ENCODE measurements around the gene CNGA3. TPM values are rescaled to one million over a fixed set of nuclear protein-coding genes. Genes with fewer than 3 reads are reported as not detected.

CNGA3 gene
- total RNA-seq, 4 donors from 2014 or later = 0.40 to 1.8 (median 1.6) TPM; not detected in 1

DNA sequence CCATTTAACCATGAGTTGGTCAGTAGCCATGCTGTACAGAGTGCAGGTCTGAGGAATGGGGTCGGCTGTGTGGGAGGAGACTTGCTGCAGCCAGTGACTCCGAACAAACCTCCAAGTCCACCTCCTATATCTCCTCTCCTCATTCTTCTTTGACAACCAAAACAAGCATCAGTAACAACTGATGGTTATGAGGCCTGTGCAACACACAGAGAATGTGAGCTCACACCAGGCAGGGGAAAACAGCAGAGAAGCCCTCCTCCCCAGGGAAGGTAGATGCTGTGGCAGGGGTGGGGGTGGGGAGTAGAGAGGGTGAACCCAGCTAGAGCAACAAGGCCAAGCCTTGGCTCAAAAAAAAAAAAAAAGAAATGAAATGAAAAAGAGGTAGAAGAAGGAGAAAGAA lies 12.3 kb upstream of the CNGA3 start:
- Histone ChIP-seq H3K4me1 (no peaks in the 10 kb centered on the region), H3K9me3 (peaks cover 0 to 3% of the 10 kb centered on the region in 2 donors), H3K4me3 (no peak overlapping the region), H3K36me3 (no peaks in the 10 kb centered on the region), H3K27me3 (no peaks in the 10 kb centered on the region), H3K27ac (no peak overlapping the region)
- no peak for DNase-seq
- no peak for TF ChIP-seq POLR2AphosphoS5 (IDR thresholded peaks at IDR 0.05)
- TF ChIP-seq EP300 (IDR thresholded peaks at IDR 0.05; ENCODE audit: low read depth) = no peak
- TF ChIP-seq, protein P1, sequence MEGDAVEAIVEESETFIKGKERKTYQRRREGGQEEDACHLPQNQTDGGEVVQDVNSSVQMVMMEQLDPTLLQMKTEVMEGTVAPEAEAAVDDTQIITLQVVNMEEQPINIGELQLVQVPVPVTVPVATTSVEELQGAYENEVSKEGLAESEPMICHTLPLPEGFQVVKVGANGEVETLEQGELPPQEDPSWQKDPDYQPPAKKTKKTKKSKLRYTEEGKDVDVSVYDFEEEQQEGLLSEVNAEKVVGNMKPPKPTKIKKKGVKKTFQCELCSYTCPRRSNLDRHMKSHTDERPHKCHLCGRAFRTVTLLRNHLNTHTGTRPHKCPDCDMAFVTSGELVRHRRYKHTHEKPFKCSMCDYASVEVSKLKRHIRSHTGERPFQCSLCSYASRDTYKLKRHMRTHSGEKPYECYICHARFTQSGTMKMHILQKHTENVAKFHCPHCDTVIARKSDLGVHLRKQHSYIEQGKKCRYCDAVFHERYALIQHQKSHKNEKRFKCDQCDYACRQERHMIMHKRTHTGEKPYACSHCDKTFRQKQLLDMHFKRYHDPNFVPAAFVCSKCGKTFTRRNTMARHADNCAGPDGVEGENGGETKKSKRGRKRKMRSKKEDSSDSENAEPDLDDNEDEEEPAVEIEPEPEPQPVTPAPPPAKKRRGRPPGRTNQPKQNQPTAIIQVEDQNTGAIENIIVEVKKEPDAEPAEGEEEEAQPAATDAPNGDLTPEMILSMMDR (IDR thresholded peaks at IDR 0.05) = no peak
- intact Hi-C loops (cut with DNase I; ENCODE audit: low total_unique reads) (no loop called here), in situ Hi-C loops (cut with MboI; ENCODE audit: low pct_ligation_motif_present in 1 of 4, low pct_unique_long_range_greater_than_20kb in 1 of 4, low sequenced_read_pairs in 3 of 4) (no loop called here)
- WGBS, 2 donors (ENCODE audit: low coverage in 1 of 2) = 86% methylated on average over 2 of the region's 2 CpGs; no CpG with 5 or more reads in 1 of the 2 donors

GRCh38 chr2:98334439-98335078 lies 11.7 kb upstream of the CNGA3 start:
- no peak for TF ChIP-seq POLR2A (IDR thresholded peaks at IDR 0.05)
- peak in 2 of 3 donors; percentile 17 to 59 for TF ChIP-seq POLR2AphosphoS5 (IDR thresholded peaks at IDR 0.05)
- no peaks in the 10 kb centered on the region for H3K36me3 ChIP-seq
- 39 to 42% methylated on average over 2 to 4 of the region's 4 CpGs for WGBS, 2 donors (ENCODE audit: low coverage in 1 of 2)
- H3K4me3 ChIP-seq = no peak overlapping the region
- intact Hi-C loops (cut with DNase I; ENCODE audit: low total_unique reads) = no loop called here
- H3K4me1 ChIP-seq = no peaks in the 10 kb centered on the region
- no peak for DNase-seq
- no peaks in the 10 kb centered on the region for H3K27me3 ChIP-seq
- in situ Hi-C loops (cut with MboI; ENCODE audit: low pct_ligation_motif_present in 1 of 4, low pct_unique_long_range_greater_than_20kb in 1 of 4, low sequenced_read_pairs in 3 of 4) = no loop called here
- H3K9me3 ChIP-seq = peaks cover 0 to 3% of the 10 kb centered on the region in 2 donors
- H3K27ac ChIP-seq = peak overlapping the region in 1 of 4 donors; percentile 7

GRCh38 chr2:98335271-98335670 lies 11.0 kb upstream of the CNGA3 start:
- TF ChIP-seq POLR2AphosphoS5 (IDR thresholded peaks at IDR 0.05) = no peak
- TF ChIP-seq EP300 (IDR thresholded peaks at IDR 0.05; ENCODE audit: low read depth) = no peak
- TF ChIP-seq, protein P1 (IDR thresholded peaks at IDR 0.05) = no peak
- TF ChIP-seq POLR2A (IDR thresholded peaks at IDR 0.05) = no peak
- Histone ChIP-seq H3K36me3 (no peaks in the 10 kb centered on the region), H3K27me3 (no peaks in the 10 kb centered on the region), H3K4me1 (no peaks in the 10 kb centered on the region), H3K27ac (no peak overlapping the region), H3K4me3 (no peak overlapping the region), H3K9me3 (peaks cover 0 to 3% of the 10 kb centered on the region in 2 donors)
- in situ Hi-C loops (cut with MboI; ENCODE audit: low pct_ligation_motif_present in 1 of 4, low pct_unique_long_range_greater_than_20kb in 1 of 4, low sequenced_read_pairs in 3 of 4) = no loop called here
- DNase-seq = no peak
- intact Hi-C loops (cut with DNase I; ENCODE audit: low total_unique reads) = no loop called here
- 90% methylated on average over 2 to 3 of the region's 3 CpGs for WGBS, 2 donors (ENCODE audit: low coverage in 1 of 2)

DNA sequence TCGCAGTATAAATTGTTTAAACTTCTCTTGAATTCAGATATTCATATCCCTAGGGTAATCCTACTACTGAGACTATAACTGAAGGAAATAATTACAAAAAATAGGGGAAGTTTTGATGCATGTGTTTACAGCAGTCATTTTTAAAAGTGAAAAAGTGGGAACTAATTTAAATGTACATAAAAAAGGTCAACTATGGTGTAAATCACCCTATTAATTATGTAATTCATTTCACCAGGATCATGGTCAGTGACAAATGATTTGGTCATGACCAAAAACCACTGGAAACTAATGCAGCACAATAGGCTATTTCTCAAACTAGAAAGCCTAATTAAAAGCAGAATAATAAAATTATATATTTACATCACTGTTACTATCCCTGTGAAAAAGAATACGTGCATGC lies 5.0 kb upstream of the CNGA3 start:
- H3K4me3 ChIP-seq = no peak overlapping the region
- peaks cover 0 to 3% (median 1%) of the 10 kb centered on the region in 4 donors for H3K4me1 ChIP-seq
- no peaks in the 10 kb centered on the region for H3K36me3 ChIP-seq
- peaks cover 0 to 3% of the 10 kb centered on the region in 2 donors for H3K9me3 ChIP-seq
- WGBS, 2 donors (ENCODE audit: low coverage in 1 of 2) = 93 to 95% methylated on average over 2 of the region's 2 CpGs
- H3K27ac ChIP-seq = no peak overlapping the region
- peaks cover 27% of the 10 kb centered on the region for H3K27me3 ChIP-seq
- TF ChIP-seq, protein P1 (IDR thresholded peaks at IDR 0.05) = no peak
- TF ChIP-seq POLR2A (IDR thresholded peaks at IDR 0.05) (no peak), EP300 (IDR thresholded peaks at IDR 0.05; ENCODE audit: low read depth) (no peak), POLR2AphosphoS5 (IDR thresholded peaks at IDR 0.05) (no peak)
- intact Hi-C loops (cut with DNase I; ENCODE audit: low total_unique reads) = no loop called here
- in situ Hi-C loops (cut with MboI; ENCODE audit: low pct_ligation_motif_present in 1 of 4, low pct_unique_long_range_greater_than_20kb in 1 of 4, low sequenced_read_pairs in 3 of 4) = no loop called here
- no peak for DNase-seq

DNA sequence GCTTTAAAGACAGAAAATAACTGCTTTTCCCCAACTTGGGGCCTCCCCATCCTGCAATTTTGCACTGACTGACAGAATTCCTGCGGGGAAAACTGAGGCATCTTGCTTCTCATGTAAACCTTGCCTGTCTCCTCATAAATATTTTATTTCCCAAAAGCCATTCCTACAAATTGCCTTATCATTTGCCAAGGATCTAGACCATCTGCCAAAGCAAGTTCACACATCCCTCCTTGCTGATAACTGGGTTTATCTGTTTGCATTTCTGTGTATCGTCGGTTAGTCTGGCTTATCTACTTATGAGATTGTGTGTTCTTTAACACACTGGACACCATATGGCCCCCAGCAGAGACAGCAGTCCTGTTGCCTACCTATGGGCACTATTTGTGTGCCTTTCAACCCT lies 3.0 kb upstream of the CNGA3 start:
- Histone ChIP-seq H3K4me1 (peaks cover 0 to 15% (median 9%) of the 10 kb centered on the region in 4 donors), H3K27me3 (peaks cover 47% of the 10 kb centered on the region), H3K36me3 (no peaks in the 10 kb centered on the region), H3K27ac (no peak overlapping the region), H3K9me3 (peaks cover 0 to 1% of the 10 kb centered on the region in 2 donors), H3K4me3 (no peak overlapping the region)
- TF ChIP-seq POLR2A (IDR thresholded peaks at IDR 0.05) (no peak), EP300 (IDR thresholded peaks at IDR 0.05; ENCODE audit: low read depth) (no peak), POLR2AphosphoS5 (IDR thresholded peaks at IDR 0.05) (no peak)
- TF ChIP-seq, protein P1 (IDR thresholded peaks at IDR 0.05) = no peak
- in situ Hi-C loops (cut with MboI; ENCODE audit: low pct_ligation_motif_present in 1 of 4, low pct_unique_long_range_greater_than_20kb in 1 of 4, low sequenced_read_pairs in 3 of 4) = no loop called here
- WGBS, 2 donors (ENCODE audit: low coverage in 1 of 2) = 53 to 63% methylated on average over 3 of the region's 3 CpGs
- DNase-seq = no peak
- intact Hi-C loops (cut with DNase I; ENCODE audit: low total_unique reads) = no loop called here
